HCT116 (cell line): Measurements from ENCODE around the gene ATP5PO. TPM values are rescaled to one million over a fixed set of nuclear protein-coding genes. Genes with fewer than 3 reads are reported as not detected.

Source experiments
- ATAC-seq: fragments of 200-7000 bp; cut with Tn5 transposase; 2 replicates; pipeline ENCODE4 v1.9.1; 2020; ENCODE audit warnings: mild to moderate bottlenecking, moderate library complexity
- BruUV-seq: library from RNA; stranded (reverse); fragments of 400-500 nt; replicated peaks from 2 replicates; lab custom pipeline; 2021; lab: Mats Ljungman, UMichigan
- CTCF ChIA-PET: fragments of 300-600 bp; sonication (Branson Sonifier 250); formaldehyde crosslinking; loops from one replicate; lab custom pipeline; 2021; ENCODE audit warnings: antibody characterized with exemption; lab: Charles Lee
- POLR2A ChIA-PET: fragments of 300-600, 350-600 bp; sonication (Branson Sonifier 250); formaldehyde crosslinking; loops from one replicate; lab custom pipeline; 2021; ENCODE audit warnings: antibody characterized with exemption; lab: Charles Lee
- RAD21 ChIA-PET, 2 experiments: fragments of 300-600 bp; sonication (Branson Sonifier 250); formaldehyde crosslinking; loops; one replicate each; lab custom pipeline; 2023; ENCODE audit warnings: low total read pairs in 2 of 2; ENCODE audit not compliant: uncharacterized antibody in 2 of 2, unreplicated experiment in 2 of 2, low non-redundant PET in 1 of 2; lab: Charles Lee
- DNase-seq: peaks from one replicate; pipeline ENCODE4 v3.0.0-alpha.2; 2010; ENCODE audit warnings: low read depth, low spot score
- H2AFZ ChIP-seq: fragments of 200-600 bp; shearing (Covaris generic), sonication (generic); 2 replicates; pipeline ENCODE4 v1.6.1; 2017; ENCODE audit warnings: low read depth, mixed run types, mixed read lengths, antibody characterized with exemption, low read length; ENCODE audit not compliant: poor library complexity, severe bottlenecking
- H3K27ac ChIP-seq: 2 replicates; pipeline ENCODE4 v1.5.1; 2012; ENCODE audit warnings: low read depth, low read length
- H3K27me3 ChIP-seq: fragments of 200-600 bp; sonication (generic); 2 replicates; pipeline ENCODE4 v1.6.1; 2016; ENCODE audit warnings: mixed run types, low read length, mixed read lengths; ENCODE audit not compliant: insufficient read depth
- H3K36me3 ChIP-seq, 2 experiments: fragments of 200-500 bp in 1 of 2; fragments of 200-600 bp in 1 of 2; sonication (Bioruptor generic) in 1 of 2; sonication (generic) in 1 of 2; 2 replicates each; pipeline versions ENCODE4 v1.5.1 to v1.6.1; 2014 to 2016; ENCODE audit warnings: low read length in 2 of 2, inconsistent platforms in 1 of 2, mixed read lengths in 1 of 2, mixed run types in 1 of 2; ENCODE audit not compliant: insufficient read depth in 2 of 2, control insufficient read depth in 1 of 2
- H3K4me1 ChIP-seq, 2 experiments: fragments of 200-600 bp in 1 of 2; sonication (generic) in 1 of 2; 2 replicates each; pipeline versions ENCODE4 v1.5.1 to v1.6.1; 2012 to 2017; ENCODE audit warnings: low read length in 2 of 2, inconsistent platforms in 1 of 2, mild to moderate bottlenecking in 1 of 2, mixed read lengths in 1 of 2, mixed run types in 1 of 2, moderate library complexity in 1 of 2; ENCODE audit not compliant: insufficient read depth in 2 of 2, control insufficient read depth in 1 of 2
- H3K4me2 ChIP-seq: fragments of 200-600 bp; sonication (generic); 2 replicates; pipeline ENCODE4 v1.6.1; 2017; ENCODE audit warnings: mixed run types, low read length, mixed read lengths
- H3K4me3 ChIP-seq, 2 experiments: fragments of 200-600 bp in 1 of 2; sonication (generic) in 1 of 2; replicated peaks in 1 of 2; 2 replicates each; pipeline ENCODE4 v1.5.1; 2011 to 2016; ENCODE audit warnings: low read length in 2 of 2, control low read depth in 1 of 2, low read depth in 1 of 2, mild to moderate bottlenecking in 1 of 2, mixed read lengths in 1 of 2, mixed run types in 1 of 2
- H3K79me2 ChIP-seq: fragments of 200-600 bp; sonication (generic); 2 replicates; pipeline ENCODE4 v1.6.1; 2017; ENCODE audit warnings: mild to moderate bottlenecking, mixed run types, low read length, moderate library complexity, mixed read lengths; ENCODE audit not compliant: insufficient read depth
- H3K9ac ChIP-seq: fragments of 200-600 bp; sonication (generic); 2 replicates; pipeline ENCODE4 v1.6.1; 2016; ENCODE audit warnings: low read length, mixed read lengths
- H3K9me2 ChIP-seq: fragments of 200-600 bp; sonication (generic), shearing (Covaris generic); 2 replicates; pipeline ENCODE4 v1.6.1; 2017; ENCODE audit warnings: mixed run types, mild to moderate bottlenecking, moderate library complexity; ENCODE audit not compliant: insufficient read depth
- H3K9me3 ChIP-seq, 2 experiments: fragments of 200-500 bp in 1 of 2; fragments of 200-600 bp in 1 of 2; sonication (Bioruptor generic) in 1 of 2; sonication (generic) in 1 of 2; 2 replicates each; pipeline ENCODE4 v1.6.1; 2014 to 2017; ENCODE audit warnings: low read length in 2 of 2, mixed read lengths in 2 of 2, inconsistent platforms in 1 of 2, low read depth in 1 of 2, mild to moderate bottlenecking in 1 of 2, mixed run types in 1 of 2, moderate library complexity in 1 of 2; ENCODE audit not compliant: control insufficient read depth in 1 of 2, insufficient read depth in 1 of 2
- H4K20me1 ChIP-seq: fragments of 200-600 bp; sonication (generic), shearing (Covaris generic); 2 replicates; pipeline ENCODE4 v1.6.1; 2017; ENCODE audit warnings: mixed run types, mild to moderate bottlenecking, moderate library complexity; ENCODE audit not compliant: insufficient read depth
- EGR1 ChIP-seq: IDR thresholded peaks from 2 replicates; pipeline ENCODE4 v1.6.1; 2012; ENCODE audit warnings: low read depth
- EZH2 ChIP-seq: fragments of 200-600 bp; sonication (generic); IDR thresholded peaks from 2 replicates; pipeline ENCODE4 v1.6.1; 2017; ENCODE audit warnings: antibody characterized with exemption, mixed run types
- EZH2phosphoT487 ChIP-seq: fragments of 200-600 bp; IDR thresholded peaks from 2 replicates; pipeline ENCODE4 v1.6.1; 2018; ENCODE audit warnings: antibody characterized with exemption, borderline replicate concordance
- JUND ChIP-seq: IDR thresholded peaks from 2 replicates; pipeline ENCODE4 v1.6.1; 2012
- SP1 ChIP-seq: IDR thresholded peaks from 2 replicates; pipeline ENCODE4 v1.6.1; 2012; ENCODE audit warnings: low read depth
- SRF ChIP-seq: IDR thresholded peaks from 2 replicates; pipeline ENCODE4 v1.6.1; 2012; ENCODE audit warnings: low read depth
- TCF7L2 ChIP-seq: IDR thresholded peaks from 2 replicates; pipeline ENCODE4 v1.7.0; 2011; ENCODE audit warnings: borderline replicate concordance, inconsistent platforms; ENCODE audit not compliant: insufficient read depth, insufficient read length; ENCODE audit errors: extremely low read depth
- ZBTB33 ChIP-seq: IDR thresholded peaks from 2 replicates; pipeline ENCODE4 v1.6.1; 2011; ENCODE audit warnings: mild to moderate bottlenecking, low read length, moderate library complexity; ENCODE audit not compliant: insufficient replicate concordance; ENCODE audit errors: extremely low read depth
- ZFX ChIP-seq: fragments of 450-650 bp; IDR thresholded peaks from 2 replicates; pipeline ENCODE4 v1.6.1; 2017
- intact Hi-C: fragments of 100-400 bp; cut with micrococcal nuclease; formaldehyde crosslinking; loops from 2 replicates; pipeline ENCODE4 v1.10.0; 2022
- total RNA-seq: library from RNA; stranded (reverse); gene quantifications from one replicate; pipeline ENCODE4 v1.2.1, GENCODE V29; 2021; ENCODE audit not compliant: unreplicated experiment

ATP5PO gene
- total RNA-seq, 1 experiment from 2014 or later, result 238 TPM

GRCh38 chr21:33878824-33879223 is 36.8 kb downstream of the ATP5PO start:
- intact Hi-C loops, result no loop called here
- ChIA-PET CTCF (no interaction called here), POLR2A (no interaction called here)

More at GRCh38 chr21:33878824-33879223, 36.8 kb downstream of the ATP5PO start:
- no TSS peak for BruUV-seq
- Histone ChIP-seq H2AFZ (no peak overlapping the region), H3K9ac (no peak overlapping the region), H3K4me1 (no peaks in the 10 kb centered on the region), H3K36me3 (no peaks in the 10 kb centered on the region), H3K9me3 (no peaks in the 10 kb centered on the region), H3K4me2 (no peak overlapping the region), H3K4me3 (no peak overlapping the region), H4K20me1 (no peaks in the 10 kb centered on the region), H3K27ac (no peak overlapping the region), H3K27me3 (no peaks in the 10 kb centered on the region), H3K9me2 (no peaks in the 10 kb centered on the region), H3K79me2 (no peaks in the 10 kb centered on the region)
- no peak for DNase-seq
- RAD21 ChIA-PET, result no interaction called here
- TF ChIP-seq EGR1 (no peak), EZH2 (no peak), ZBTB33 (no peak), JUND (no peak), EZH2phosphoT487 (no peak), ZFX (no peak), SP1 (no peak), SRF (no peak), TCF7L2 (no peak)
- no peak for ATAC-seq
